ENCODE measurements around the gene ADAMTSL2.
A peak's percentile ranks its signal among the peaks of the same experiment; 100 is the strongest.

Gene ADAMTSL2

GRCh38 chr9:133534346-133535291 is at the start of gene ADAMTSL2:
TSS of gene ADAMTSL2 (plus strand) at chr9:133534704. CDS start at chr9:133536713, 2,009 bp downstream.
- DNase-seq, result peak; percentile 70

DNA sequence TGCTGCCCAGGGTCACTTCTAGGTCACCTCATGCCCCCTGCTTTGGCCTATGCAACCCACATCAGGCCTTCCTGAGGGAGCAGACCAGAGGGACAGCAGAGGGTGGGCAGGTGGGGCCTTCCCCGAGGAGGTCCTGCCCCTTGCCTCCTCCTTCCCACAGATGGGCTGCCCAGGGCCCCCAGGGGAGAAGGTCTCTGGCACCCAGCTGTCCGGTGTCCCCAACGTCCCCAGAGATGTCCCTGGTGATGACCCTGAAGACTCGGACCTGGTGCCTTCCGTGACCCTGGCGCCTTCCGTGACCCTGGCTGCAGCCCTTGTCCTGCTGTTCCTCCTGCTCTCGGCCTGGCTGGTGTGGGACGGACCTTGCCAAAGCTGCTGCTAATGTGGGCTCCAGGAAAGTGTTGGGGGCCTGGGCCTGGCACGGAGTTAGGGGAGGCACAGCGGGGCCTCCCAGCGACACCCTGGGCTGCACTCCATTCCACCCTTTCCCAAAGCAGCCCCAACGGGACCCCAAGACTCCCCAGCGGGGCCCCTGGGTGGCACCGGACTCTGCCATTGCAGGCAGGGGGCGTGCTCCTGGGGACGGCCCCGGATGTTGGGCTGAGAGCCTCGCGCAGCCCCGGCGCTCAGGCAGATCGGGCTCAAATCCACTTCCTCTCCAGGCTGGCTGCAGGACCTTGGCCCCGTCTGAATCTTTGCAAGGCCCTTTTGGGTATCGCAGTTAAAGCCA is 48.8 kb upstream of the ADAMTSL2 start:
- DNase-seq, result no peak

GRCh38 chr9:133487331-133487725 is 47.2 kb upstream of the ADAMTSL2 start:
- DNase-seq, result no peak

DNA sequence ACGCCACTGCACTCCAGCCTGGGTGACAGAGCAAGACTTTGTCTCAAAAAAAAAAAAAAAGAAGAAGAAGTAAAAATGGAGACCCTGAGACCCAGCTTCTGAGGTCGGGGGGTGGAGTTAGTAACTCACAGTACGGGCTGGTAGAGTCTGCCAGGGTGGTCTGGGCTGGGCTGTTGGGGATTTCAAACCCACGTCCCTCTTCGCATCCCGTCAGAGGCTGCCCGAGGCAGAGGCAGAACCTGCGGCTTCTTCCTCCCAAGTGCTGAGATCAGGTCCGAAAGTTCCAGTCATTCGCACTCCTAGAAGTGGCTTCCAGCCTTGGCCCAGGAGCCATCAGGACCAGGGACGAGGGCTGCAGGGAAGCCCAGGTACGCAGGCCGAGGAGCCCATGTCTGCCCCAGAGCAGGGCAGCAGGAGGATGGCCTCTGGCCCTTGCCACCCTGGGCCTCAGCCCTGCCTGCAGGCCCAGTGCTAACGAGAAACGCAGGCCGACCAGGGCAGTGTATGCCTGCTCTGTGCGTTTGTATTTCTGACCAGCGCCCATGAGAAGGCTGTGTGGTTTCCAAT is 45.7 kb upstream of the ADAMTSL2 start:
- no peak for DNase-seq

DNA sequence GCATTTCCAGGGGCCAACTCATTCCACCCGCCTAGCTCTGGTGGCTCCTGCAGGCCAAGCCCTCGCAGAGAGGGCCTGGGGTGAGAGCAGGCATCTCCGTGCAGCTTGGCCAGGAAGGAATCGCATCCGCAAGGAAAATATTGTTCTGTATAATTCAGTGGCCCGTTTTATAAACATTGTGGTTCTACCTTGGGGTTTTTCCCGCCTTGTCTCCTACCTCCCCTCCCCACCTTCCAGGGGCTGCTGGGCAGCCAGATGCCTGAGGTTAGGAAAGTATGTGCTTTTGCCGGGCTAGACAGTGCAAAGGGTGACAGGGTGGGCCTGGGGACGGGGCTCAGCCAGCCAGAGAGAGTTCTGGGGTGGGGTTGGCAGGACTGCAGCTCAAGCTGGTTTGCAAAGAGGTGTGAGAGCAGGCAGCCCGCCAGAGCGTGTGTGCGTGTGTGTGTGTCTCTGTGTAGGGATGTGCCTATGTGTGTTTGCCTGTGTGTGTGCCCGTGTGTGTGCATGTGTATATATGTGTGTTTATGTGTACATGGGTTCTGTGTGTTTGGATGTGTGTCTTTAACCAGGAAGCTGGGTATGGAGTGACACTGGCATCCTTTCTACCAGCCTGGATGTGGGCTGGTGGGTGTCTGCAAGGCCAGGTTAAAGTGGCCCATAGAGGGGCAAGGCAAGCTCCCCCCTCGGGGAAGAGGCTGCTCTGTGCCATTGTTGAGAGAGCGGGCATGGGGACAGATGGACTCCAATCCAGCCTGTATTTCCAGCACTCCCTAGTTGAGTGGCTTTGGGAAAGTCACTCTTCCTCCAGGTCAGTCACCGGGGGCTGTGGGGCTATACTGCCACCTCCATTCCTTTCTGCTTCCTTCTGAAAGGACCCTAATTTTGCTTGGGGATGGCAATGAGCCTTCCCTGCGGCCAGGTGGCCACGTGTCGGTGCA is 45.0 kb upstream of the ADAMTSL2 start:
- no peak for DNase-seq

DNA sequence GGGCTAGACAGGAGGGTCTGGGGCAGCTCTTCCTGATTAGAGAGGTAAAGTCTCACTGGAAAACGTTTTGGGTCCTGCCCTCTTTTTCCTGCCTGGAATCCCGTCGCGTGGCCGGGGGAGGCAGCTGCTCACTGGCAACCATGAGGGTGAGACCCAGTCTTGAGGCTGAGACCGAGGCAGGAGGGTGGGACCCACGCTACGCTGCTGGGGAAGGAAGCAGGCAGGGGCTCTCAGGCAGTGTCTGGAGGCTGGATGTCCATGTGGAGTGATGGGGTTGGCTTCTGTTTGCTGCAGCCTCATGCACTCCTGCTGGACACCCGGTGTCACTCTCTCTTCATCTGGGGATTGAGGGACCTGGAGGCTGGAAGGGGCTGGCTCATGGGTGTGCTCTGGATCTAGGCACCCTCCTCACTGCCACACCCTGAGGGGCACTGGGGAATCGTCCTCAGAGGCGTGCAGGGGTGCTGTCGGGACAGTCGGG is 44.3 kb upstream of the ADAMTSL2 start:
- DNase-seq, result no peak

- no peak for DNase-seq
Measured at GRCh38 chr9:133490865-133491655, 43.4 kb upstream of the ADAMTSL2 start.

- no peak for DNase-seq
Measured at GRCh38 chr9:133491656-133491925, 42.9 kb upstream of the ADAMTSL2 start.

DNA sequence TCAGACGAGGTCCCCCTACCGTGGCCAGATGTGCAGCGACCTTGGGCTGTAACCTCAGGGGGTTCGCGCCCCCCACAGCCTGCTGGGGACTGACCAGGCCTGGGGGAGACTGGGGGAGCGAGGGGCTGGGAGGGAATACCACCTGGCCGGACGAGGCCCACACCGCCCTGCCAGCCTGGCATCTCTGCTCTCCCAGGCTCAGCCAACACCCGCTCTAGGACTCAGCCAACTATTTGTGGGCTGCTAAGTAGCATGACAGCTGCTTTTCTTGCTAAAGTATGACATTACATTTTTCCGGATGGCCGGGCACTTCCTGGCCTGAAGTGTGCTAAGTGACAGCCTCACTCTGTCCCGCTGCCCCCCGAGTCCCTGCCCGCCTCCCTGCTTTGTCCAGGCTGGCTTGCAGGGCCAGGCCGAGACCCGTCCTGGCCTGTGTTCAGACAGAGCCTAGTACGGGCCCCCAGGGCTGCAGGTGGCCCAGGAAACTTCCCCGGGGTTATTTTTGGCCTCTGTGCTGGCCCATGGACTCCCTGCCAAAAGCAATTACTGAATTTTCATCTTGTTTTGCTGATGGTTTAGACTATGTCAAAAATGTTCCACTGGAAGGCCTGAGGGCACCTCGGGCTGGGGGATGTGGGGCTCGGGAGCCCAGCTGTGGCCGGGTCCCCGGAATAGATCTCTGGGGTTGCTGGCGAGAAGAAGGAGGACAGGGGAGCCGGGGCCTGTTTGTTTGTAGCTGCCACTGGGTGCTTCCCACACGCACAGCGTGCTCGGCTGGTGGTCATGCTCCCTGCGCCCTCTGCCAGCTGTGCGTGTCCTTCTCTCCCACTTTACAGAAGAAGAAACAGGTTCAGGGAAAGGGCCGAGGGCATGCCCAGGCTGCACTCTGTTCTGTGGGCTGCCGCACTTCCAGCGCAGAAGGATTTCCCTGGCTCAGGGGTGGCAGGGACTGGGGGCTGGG is 42.2 kb upstream of the ADAMTSL2 start:
- DNase-seq, result no peak

DNA sequence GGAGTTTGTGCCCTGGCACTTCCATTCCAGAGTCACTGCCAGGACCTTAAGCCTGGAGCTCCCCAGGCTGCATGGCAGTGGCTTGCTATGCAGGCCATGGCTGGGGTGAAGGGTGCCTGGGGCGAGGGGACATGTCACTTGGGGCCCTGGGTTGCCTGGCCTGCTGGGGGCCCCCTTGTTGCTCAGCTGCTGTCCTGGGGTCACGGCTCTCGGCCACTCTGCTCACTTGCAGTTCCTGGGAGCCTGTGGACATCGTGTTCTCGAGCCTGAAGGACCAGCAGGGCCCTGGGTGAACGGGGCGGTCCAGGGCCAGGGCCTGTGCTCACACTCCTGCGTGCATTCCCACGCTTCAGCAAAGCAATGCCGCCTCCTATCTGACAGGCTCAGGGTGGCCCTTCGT is 41.1 kb upstream of the ADAMTSL2 start:
- no peak for DNase-seq

- no peak for DNase-seq
Measured at GRCh38 chr9:133493845-133494540, 40.5 kb upstream of the ADAMTSL2 start.

- no peak for DNase-seq
Measured at GRCh38 chr9:133494636-133495326, 39.7 kb upstream of the ADAMTSL2 start.

- DNase-seq, result no peak
Measured at GRCh38 chr9:133495327-133496293, 38.9 kb upstream of the ADAMTSL2 start.

- no peak for DNase-seq
Measured at GRCh38 chr9:133496861-133497842, 37.4 kb upstream of the ADAMTSL2 start.

- DNase-seq, result no peak
Measured at GRCh38 chr9:133499132-133499891, 35.2 kb upstream of the ADAMTSL2 start.

DNA sequence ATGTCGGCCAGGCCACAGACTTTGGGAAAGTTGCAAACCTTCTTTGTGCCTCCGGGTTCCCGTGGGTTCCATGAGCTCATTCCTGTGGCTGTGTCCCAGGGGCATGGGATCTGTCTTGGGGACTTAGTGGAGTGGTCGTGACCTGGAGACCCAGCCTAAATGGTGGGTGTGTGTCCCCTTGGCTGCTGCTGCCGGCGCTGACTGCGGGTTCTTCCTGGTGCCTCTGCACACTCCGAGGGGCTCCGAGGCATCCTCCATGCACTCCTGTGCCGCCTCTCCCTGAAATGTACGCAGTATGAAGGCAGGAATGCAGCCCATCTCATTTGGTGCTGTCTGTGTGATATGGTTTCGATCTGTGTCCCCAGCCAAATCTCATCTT is 34.6 kb upstream of the ADAMTSL2 start:
- DNase-seq, result no peak
